ENCODE data around the gene STBD1. TPM values are rescaled to one million over a fixed set of nuclear protein-coding genes. Genes with fewer than 3 reads are reported as not detected.
"Not testable (repeated sequence)": the region's sequence is repeated elsewhere in the genome, so short reads cannot be mapped to it uniquely, and the experiment has no call there.

Gene STBD1
- total and polyA plus RNA-seq, 2 experiments from 2014 or later: 10.3 to 10.6 TPM

DNA sequence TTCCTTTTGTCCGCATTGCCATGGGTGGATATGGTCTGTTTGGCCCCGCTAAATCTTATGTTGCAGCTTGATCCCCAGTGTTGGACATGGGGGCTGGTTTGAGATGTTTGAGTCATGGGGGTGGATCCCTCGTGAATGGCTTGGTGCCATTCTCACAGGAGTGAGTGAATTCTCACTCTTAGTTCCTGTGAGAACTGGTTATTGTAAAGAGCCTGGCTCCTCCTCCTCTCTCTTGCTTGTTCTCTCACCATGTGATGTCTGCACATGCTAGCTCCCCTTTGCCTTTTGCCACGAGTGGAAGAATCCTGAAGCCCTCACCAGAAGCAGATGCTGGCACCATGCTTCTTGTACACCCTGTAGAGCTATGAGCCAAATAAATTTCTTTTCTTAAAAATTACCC, 22.6 kb upstream of the STBD1 start:
- Histone ChIP-seq H2AFZ (no peak overlapping the region), H3K9me2 (ENCODE audit: insufficient read depth) (no peaks in the 10 kb centered on the region), H3F3A (ENCODE audit: insufficient read depth) (no peaks in the 10 kb centered on the region), H3K27ac (no peak overlapping the region), H3K4me3 (no peak overlapping the region), H3K79me2 (ENCODE audit: insufficient read depth) (no peaks in the 10 kb centered on the region), H3K27me3 (replicated peaks; ENCODE audit: insufficient read depth) (0 out of 2 replicates have a peak, but pooled peaks cover 3% of the 10 kb centered on the region), H4K20me1 (ENCODE audit: insufficient read depth) (no peaks in the 10 kb centered on the region), H3K4me1 (ENCODE audit: insufficient read depth) (no peaks in the 10 kb centered on the region), H3K4me2 (ENCODE audit: unreplicated experiment) (no peak overlapping the region), H3K9me3 (ENCODE audit: low read depth) (no peaks in the 10 kb centered on the region), H3K9ac (no peak overlapping the region), H3K36me3 (ENCODE audit: low read depth) (no peaks in the 10 kb centered on the region)
- 55% methylated on average over 4 of the region's 4 CpGs for WGBS, 2 experiments (ENCODE audit: low coverage in 1 of 2, low lambda C conversion rate in 2 of 2, missing lambda C conversion rate in 2 of 2)
- in situ Hi-C loops (cut with MboI): no loop called here
- no peak for DNase-seq
- TF ChIP-seq EZH2 (IDR thresholded peaks at IDR 0.05; ENCODE audit: insufficient read depth, poor library complexity, severe bottlenecking) (no peak), EZH2phosphoT487 (IDR thresholded peaks at IDR 0.05; ENCODE audit: insufficient read depth, low read depth) (no peak)

DNA sequence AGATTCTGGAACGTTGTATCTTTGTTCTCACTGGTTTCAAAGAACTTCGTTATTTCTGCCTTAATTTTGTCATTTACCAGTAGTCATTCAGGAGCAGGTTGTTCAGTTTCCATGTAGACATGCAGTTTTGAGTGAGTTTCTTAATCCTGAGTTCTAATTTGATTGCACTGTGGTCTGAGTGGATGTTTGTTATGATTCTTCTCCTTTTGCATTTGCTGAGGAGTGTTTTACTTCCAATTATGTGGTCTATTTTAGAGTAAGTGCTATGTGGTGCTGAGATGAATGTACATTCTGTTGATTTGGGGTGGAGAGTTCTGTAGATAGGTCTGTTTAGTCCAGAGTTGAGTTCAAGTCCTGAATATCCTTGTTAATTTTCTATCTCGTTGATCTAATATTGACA, 18.7 kb upstream of the STBD1 start:
- H3K9me2 ChIP-seq (ENCODE audit: insufficient read depth); H3K27me3 ChIP-seq (replicated peaks; ENCODE audit: insufficient read depth); H3K36me3 ChIP-seq (ENCODE audit: low read depth); H3K4me2 ChIP-seq (ENCODE audit: unreplicated experiment); DNase-seq; H3F3A ChIP-seq (ENCODE audit: insufficient read depth); H3K79me2 ChIP-seq (ENCODE audit: insufficient read depth); H3K27ac ChIP-seq; H3K9ac ChIP-seq; H2AFZ ChIP-seq; in situ Hi-C loops (cut with MboI); H3K4me3 ChIP-seq; H4K20me1 ChIP-seq (ENCODE audit: insufficient read depth); H3K4me1 ChIP-seq (ENCODE audit: insufficient read depth); H3K9me3 ChIP-seq (ENCODE audit: low read depth): not testable (repeated sequence)
- 16 to 17% methylated on average over 3 of the region's 3 CpGs for WGBS, 2 experiments (ENCODE audit: low coverage in 1 of 2, low lambda C conversion rate in 2 of 2, missing lambda C conversion rate in 2 of 2)

DNA sequence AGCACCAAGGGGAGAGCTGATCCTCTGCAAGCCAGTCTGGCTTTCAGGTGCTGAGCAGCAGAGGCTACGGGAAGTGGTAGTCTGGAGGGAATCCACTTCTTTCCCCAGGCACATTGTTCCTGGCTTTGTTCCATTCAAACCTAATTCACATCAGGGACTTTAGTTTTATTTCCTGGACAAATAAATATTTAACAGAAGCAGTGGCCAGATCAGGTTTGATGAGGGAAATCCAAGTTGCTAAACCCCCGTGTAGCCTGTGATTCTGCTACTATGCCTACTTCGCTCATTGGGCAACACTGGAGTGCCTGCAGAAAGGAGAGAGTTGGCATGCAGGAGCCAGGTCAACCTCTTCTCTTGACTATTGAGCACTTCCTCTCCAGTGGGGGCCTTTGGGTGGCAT, 13.8 kb upstream of the STBD1 start:
- Histone ChIP-seq H3K9me3 (ENCODE audit: low read depth) (no peaks in the 10 kb centered on the region), H3K9ac (no peak overlapping the region), H2AFZ (no peak overlapping the region), H3K9me2 (ENCODE audit: insufficient read depth) (no peaks in the 10 kb centered on the region), H3K4me1 (ENCODE audit: insufficient read depth) (no peaks in the 10 kb centered on the region), H3K27ac (no peak overlapping the region), H3K27me3 (replicated peaks; ENCODE audit: insufficient read depth) (0 out of 2 replicates have a peak, but pooled peaks cover 3% of the 10 kb centered on the region), H3K4me3 (no peak overlapping the region), H3K36me3 (ENCODE audit: low read depth) (no peaks in the 10 kb centered on the region), H3F3A (ENCODE audit: insufficient read depth) (no peaks in the 10 kb centered on the region), H3K79me2 (ENCODE audit: insufficient read depth) (no peaks in the 10 kb centered on the region), H4K20me1 (ENCODE audit: insufficient read depth) (no peaks in the 10 kb centered on the region), H3K4me2 (ENCODE audit: unreplicated experiment) (no peak overlapping the region)
- in situ Hi-C loops (cut with MboI): no loop called here
- DNase-seq: no peak
- WGBS, 2 experiments (ENCODE audit: low coverage in 1 of 2, low lambda C conversion rate in 2 of 2, missing lambda C conversion rate in 2 of 2): 63 to 64% methylated on average over 3 of the region's 3 CpGs
- TF ChIP-seq EZH2 (IDR thresholded peaks at IDR 0.05; ENCODE audit: insufficient read depth, poor library complexity, severe bottlenecking) (no peak), EZH2phosphoT487 (IDR thresholded peaks at IDR 0.05; ENCODE audit: insufficient read depth, low read depth) (no peak)

DNA sequence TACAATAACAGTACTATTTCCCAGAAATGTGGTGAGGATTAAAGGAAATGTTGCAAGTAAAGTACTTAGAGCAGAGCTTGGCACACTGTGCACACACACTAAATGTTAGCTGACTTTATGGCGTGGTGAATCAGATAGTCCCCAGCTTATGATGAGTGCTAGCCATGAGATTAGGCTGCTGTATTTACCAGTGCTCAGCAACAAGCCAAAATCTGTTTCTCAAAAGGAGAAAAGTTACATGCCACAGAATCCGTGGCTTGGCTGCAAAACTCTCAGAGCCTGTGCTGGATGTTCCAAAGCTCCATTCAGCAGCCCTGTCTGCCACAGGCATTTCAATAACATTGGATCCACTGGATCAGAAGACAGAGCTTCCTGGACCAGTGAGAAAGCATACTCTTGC, 12.8 kb upstream of the STBD1 start:
- Histone ChIP-seq H3K79me2 (ENCODE audit: insufficient read depth) (no peaks in the 10 kb centered on the region), H3K27me3 (replicated peaks; ENCODE audit: insufficient read depth) (no peaks in the 10 kb centered on the region), H3K9me3 (ENCODE audit: low read depth) (no peaks in the 10 kb centered on the region), H3K36me3 (ENCODE audit: low read depth) (no peaks in the 10 kb centered on the region), H3K9ac (no peak overlapping the region), H3K27ac (no peak overlapping the region), H3K9me2 (ENCODE audit: insufficient read depth) (no peaks in the 10 kb centered on the region), H3K4me2 (ENCODE audit: unreplicated experiment) (no peak overlapping the region), H3K4me3 (no peak overlapping the region), H3F3A (ENCODE audit: insufficient read depth) (no peaks in the 10 kb centered on the region), H2AFZ (no peak overlapping the region), H3K4me1 (ENCODE audit: insufficient read depth) (no peaks in the 10 kb centered on the region), H4K20me1 (ENCODE audit: insufficient read depth) (no peaks in the 10 kb centered on the region)
- 8 to 12% methylated on average over 2 of the region's 2 CpGs for WGBS, 2 experiments (ENCODE audit: low coverage in 1 of 2, low lambda C conversion rate in 2 of 2, missing lambda C conversion rate in 2 of 2)
- in situ Hi-C loops (cut with MboI): no loop called here
- peak; percentile 26 for DNase-seq
- TF ChIP-seq EZH2 (IDR thresholded peaks at IDR 0.05; ENCODE audit: insufficient read depth, poor library complexity, severe bottlenecking) (no peak), EZH2phosphoT487 (IDR thresholded peaks at IDR 0.05; ENCODE audit: insufficient read depth, low read depth) (no peak)

DNA sequence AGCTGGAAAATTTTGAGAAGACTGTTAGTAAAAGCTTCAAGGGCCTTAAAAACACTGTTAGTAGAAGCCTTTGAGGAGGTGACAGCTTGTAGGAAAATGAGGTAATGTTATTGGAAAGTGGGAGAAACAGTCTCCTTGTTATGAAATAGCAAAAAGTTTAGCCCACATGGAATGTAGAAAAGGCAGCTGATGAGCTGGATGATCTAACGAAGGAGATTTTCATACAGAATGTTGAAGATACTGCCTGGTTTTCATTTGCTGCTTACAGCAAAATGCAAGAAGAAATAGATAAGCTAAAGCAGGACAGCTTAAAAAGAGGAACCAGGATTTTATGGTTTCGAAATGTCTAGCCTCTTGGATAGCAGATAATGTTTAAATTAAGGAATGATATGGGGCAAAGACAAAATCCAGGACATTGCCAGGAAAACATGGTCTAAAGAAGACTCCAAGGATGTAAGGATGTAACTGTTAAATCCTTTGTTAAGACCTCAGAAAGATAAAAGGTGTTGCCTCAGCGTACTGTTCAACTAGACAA, 10.2 kb upstream of the STBD1 start:
- Histone ChIP-seq H3K4me1 (ENCODE audit: insufficient read depth) (peaks cover 7% of the 10 kb centered on the region), H3K9me2 (ENCODE audit: insufficient read depth) (no peaks in the 10 kb centered on the region), H3K27me3 (replicated peaks; ENCODE audit: insufficient read depth) (no peaks in the 10 kb centered on the region), H3K9ac (no peak overlapping the region), H3K9me3 (ENCODE audit: low read depth) (no peaks in the 10 kb centered on the region), H2AFZ (no peak overlapping the region), H3K36me3 (ENCODE audit: low read depth) (no peaks in the 10 kb centered on the region), H4K20me1 (ENCODE audit: insufficient read depth) (no peaks in the 10 kb centered on the region), H3K4me2 (ENCODE audit: unreplicated experiment) (no peak overlapping the region), H3F3A (ENCODE audit: insufficient read depth) (peaks cover 7% of the 10 kb centered on the region), H3K27ac (no peak overlapping the region), H3K4me3 (no peak overlapping the region), H3K79me2 (ENCODE audit: insufficient read depth) (no peaks in the 10 kb centered on the region)
- no peak for DNase-seq
- TF ChIP-seq EZH2phosphoT487 (IDR thresholded peaks at IDR 0.05; ENCODE audit: insufficient read depth, low read depth): no peak
- no peak for TF ChIP-seq EZH2 (IDR thresholded peaks at IDR 0.05; ENCODE audit: insufficient read depth, poor library complexity, severe bottlenecking)
- WGBS, 2 experiments (ENCODE audit: low coverage in 1 of 2, low lambda C conversion rate in 2 of 2, missing lambda C conversion rate in 2 of 2): 57 to 70% methylated on average over 3 of the region's 3 CpGs
- in situ Hi-C loops (cut with MboI): no loop called here
